Measurements from ENCODE around the gene SCAF11. TPM values are rescaled to one million over a fixed set of nuclear protein-coding genes. Genes with fewer than 3 reads are reported as not detected.

The SCAF11 gene
- total RNA-seq, 1 experiment from 2014 or later, result 79.8 TPM

- Histone ChIP-seq H3K36me3 (ENCODE audit: control insufficient read depth in 1 of 2, insufficient read depth in 2 of 2, low read length in 2 of 2) (peaks cover 22 to 37% of the 10 kb centered on the region in 2 experiments), H3K4me2 (ENCODE audit: low read length) (no peak overlapping the region), H3K9me3 (ENCODE audit: control insufficient read depth in 1 of 2, insufficient read depth in 1 of 2, low read depth in 1 of 2, low read length in 2 of 2) (no peaks in the 10 kb centered on the region), H3K9ac (ENCODE audit: low read length) (no peak overlapping the region), H3K27me3 (ENCODE audit: insufficient read depth, low read length) (no peaks in the 10 kb centered on the region), H4K20me1 (ENCODE audit: insufficient read depth) (peaks cover 5% of the 10 kb centered on the region), H3K79me2 (ENCODE audit: insufficient read depth, low read length) (no peaks in the 10 kb centered on the region), H3K27ac (ENCODE audit: low read depth, low read length) (no peak overlapping the region), H3K9me2 (ENCODE audit: insufficient read depth) (no peaks in the 10 kb centered on the region), H2AFZ (ENCODE audit: low read depth, low read length, poor library complexity, severe bottlenecking) (no peak overlapping the region), H3K4me1 (ENCODE audit: control insufficient read depth in 1 of 2, insufficient read depth in 2 of 2, low read length in 2 of 2) (no peaks in the 10 kb centered on the region), H3K4me3 (replicated peaks in 1 of 2; ENCODE audit: low read depth in 1 of 2, low read length in 2 of 2) (no peak overlapping the region)
- intact Hi-C loops (cut with micrococcal nuclease), result no loop called here
- TF ChIP-seq YY1 (IDR thresholded peaks at IDR 0.05; ENCODE audit: extremely low read depth, insufficient replicate concordance, low read depth, low read length) (no peak), ELF1 (IDR thresholded peaks at IDR 0.05; ENCODE audit: borderline replicate concordance, low read depth) (no peak), TCF7L2 (IDR thresholded peaks at IDR 0.05; ENCODE audit: borderline replicate concordance, extremely low read depth, insufficient read depth, insufficient read length) (no peak), EZH2 (IDR thresholded peaks at IDR 0.05) (no peak)
- POLR2A ChIA-PET, result no interaction called here
- CTCF ChIA-PET, result no interaction called here
- ATAC-seq (no peak), DNase-seq (ENCODE audit: low read depth, low spot score) (no peak)
- no TSS peak for BruUV-seq (replicated peaks)
- RAD21 ChIA-PET (ENCODE audit: low non-redundant PET in 1 of 2, low total read pairs in 2 of 2, uncharacterized antibody in 2 of 2, unreplicated experiment in 2 of 2), result no interaction called here
Measured at GRCh38 chr12:45930369-45930768, 60.0 kb downstream of the SCAF11 start.

- Histone ChIP-seq H3K4me3 (replicated peaks in 1 of 2; ENCODE audit: low read depth in 1 of 2, low read length in 2 of 2) (no peak overlapping the region), H2AFZ (ENCODE audit: low read depth, low read length, poor library complexity, severe bottlenecking) (no peak overlapping the region), H3K9me2 (ENCODE audit: insufficient read depth) (no peaks in the 10 kb centered on the region), H3K9ac (ENCODE audit: low read length) (no peak overlapping the region), H4K20me1 (ENCODE audit: insufficient read depth) (no peaks in the 10 kb centered on the region; the same call in 1 of the 2 replicates), H3K27ac (ENCODE audit: low read depth, low read length) (no peak overlapping the region), H3K9me3 (ENCODE audit: control insufficient read depth in 1 of 2, insufficient read depth in 1 of 2, low read depth in 1 of 2, low read length in 2 of 2) (no peaks in the 10 kb centered on the region), H3K27me3 (ENCODE audit: insufficient read depth, low read length) (no peaks in the 10 kb centered on the region), H3K79me2 (ENCODE audit: insufficient read depth, low read length) (no peaks in the 10 kb centered on the region), H3K4me2 (ENCODE audit: low read length) (no peak overlapping the region), H3K4me1 (ENCODE audit: control insufficient read depth in 1 of 2, insufficient read depth in 2 of 2, low read length in 2 of 2) (no peaks in the 10 kb centered on the region), H3K36me3 (ENCODE audit: control insufficient read depth in 1 of 2, insufficient read depth in 2 of 2, low read length in 2 of 2) (peaks cover 30 to 44% of the 10 kb centered on the region in 2 experiments)
- ChIA-PET POLR2A (no interaction called here), CTCF (no interaction called here), RAD21 (ENCODE audit: low non-redundant PET in 1 of 2, low total read pairs in 2 of 2, uncharacterized antibody in 2 of 2, unreplicated experiment in 2 of 2) (no interaction called here)
- BruUV-seq (replicated peaks), result no TSS peak
- intact Hi-C loops (cut with micrococcal nuclease), result no loop called here
- ATAC-seq (no peak), DNase-seq (ENCODE audit: low read depth, low spot score) (no peak)
- TF ChIP-seq ZBTB33 (IDR thresholded peaks at IDR 0.05; ENCODE audit: extremely low read depth, insufficient replicate concordance, low read length) (no peak), SIN3A (IDR thresholded peaks at IDR 0.05; ENCODE audit: low read depth) (no peak), YY1 (IDR thresholded peaks at IDR 0.05; ENCODE audit: extremely low read depth, insufficient replicate concordance, low read depth, low read length) (no peak), ELF1 (IDR thresholded peaks at IDR 0.05; ENCODE audit: borderline replicate concordance, low read depth) (no peak), RAD21 (IDR thresholded peaks at IDR 0.05; ENCODE audit: low read depth) (no peak), SP1 (IDR thresholded peaks at IDR 0.05; ENCODE audit: low read depth) (no peak), SRF (IDR thresholded peaks at IDR 0.05; ENCODE audit: low read depth) (no peak), EZH2 (IDR thresholded peaks at IDR 0.05) (no peak), POLR2A (IDR thresholded peaks at IDR 0.05; ENCODE audit: borderline replicate concordance, extremely low read depth, insufficient read depth, insufficient read length) (no peak), EZH2phosphoT487 (IDR thresholded peaks at IDR 0.05; ENCODE audit: borderline replicate concordance) (no peak), CEBPB (IDR thresholded peaks at IDR 0.05; ENCODE audit: low read depth) (no peak), FOSL1 (IDR thresholded peaks at IDR 0.05; ENCODE audit: low read depth) (no peak), ZNF274 (IDR thresholded peaks at IDR 0.05; ENCODE audit: low read depth, low read length) (no peak)
Measured at GRCh38 chr12:45928309-45928708, 62.1 kb downstream of the SCAF11 start.

All from HCT116 (cell line).